ENCODE measurements around the gene ESD.
A peak's percentile ranks its signal among the peaks of the same experiment; 100 is the strongest.

DNA sequence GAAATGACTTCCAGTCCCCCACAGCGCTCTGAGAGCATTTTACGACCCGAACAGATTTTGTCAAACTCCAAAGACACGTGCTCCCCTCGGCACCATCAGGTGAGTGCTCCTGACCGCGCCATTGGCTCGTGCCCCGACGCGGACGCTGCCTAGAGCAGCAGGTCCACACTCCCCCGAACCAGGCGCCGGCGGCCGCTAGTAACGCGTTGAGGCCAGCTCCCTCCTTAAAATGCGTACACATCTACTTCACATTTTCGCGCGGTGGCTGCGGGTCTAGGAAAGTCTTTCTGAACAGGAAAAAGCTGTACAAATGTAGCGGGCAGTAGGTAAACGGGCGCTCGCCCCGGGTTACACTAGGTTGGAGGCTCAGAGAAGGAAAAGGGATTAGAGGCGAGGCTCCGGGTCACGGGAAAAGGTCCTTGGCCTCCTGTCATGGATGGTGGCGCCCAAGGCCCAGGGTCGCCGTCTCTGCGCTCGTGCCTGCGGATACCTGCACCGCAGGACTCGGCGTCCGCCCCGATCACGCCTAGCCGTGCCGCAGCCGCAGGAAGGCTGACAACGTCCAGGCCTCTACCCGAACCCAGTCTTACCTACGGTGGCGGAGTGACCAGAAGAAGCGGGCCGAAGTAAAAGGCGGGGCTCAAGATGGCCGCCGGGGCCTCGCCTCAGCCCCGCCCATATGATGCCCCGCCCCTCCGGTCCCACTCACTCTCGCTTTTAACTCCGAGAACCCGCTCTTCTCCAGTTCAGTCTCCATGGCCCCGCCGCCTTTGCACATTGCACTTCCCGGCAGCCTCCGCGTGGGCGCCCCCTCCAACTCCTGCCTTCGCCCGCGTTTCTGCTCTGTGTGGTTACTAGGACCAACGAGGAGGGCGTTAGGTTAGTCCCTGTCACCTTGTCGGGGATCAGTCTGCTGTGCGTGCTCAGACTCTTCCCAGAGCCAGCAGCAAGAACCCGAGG lies at the start of gene ESD:
- TF ChIP-seq, protein P1, sequence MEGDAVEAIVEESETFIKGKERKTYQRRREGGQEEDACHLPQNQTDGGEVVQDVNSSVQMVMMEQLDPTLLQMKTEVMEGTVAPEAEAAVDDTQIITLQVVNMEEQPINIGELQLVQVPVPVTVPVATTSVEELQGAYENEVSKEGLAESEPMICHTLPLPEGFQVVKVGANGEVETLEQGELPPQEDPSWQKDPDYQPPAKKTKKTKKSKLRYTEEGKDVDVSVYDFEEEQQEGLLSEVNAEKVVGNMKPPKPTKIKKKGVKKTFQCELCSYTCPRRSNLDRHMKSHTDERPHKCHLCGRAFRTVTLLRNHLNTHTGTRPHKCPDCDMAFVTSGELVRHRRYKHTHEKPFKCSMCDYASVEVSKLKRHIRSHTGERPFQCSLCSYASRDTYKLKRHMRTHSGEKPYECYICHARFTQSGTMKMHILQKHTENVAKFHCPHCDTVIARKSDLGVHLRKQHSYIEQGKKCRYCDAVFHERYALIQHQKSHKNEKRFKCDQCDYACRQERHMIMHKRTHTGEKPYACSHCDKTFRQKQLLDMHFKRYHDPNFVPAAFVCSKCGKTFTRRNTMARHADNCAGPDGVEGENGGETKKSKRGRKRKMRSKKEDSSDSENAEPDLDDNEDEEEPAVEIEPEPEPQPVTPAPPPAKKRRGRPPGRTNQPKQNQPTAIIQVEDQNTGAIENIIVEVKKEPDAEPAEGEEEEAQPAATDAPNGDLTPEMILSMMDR (IDR thresholded peaks at IDR 0.05), result no peak
- peak; percentile 78 to 91 for TF ChIP-seq POLR2A (IDR thresholded peaks at IDR 0.05)
